ENCODE measurements around the gene ANKRD36B.
"Not testable (repeated sequence)": the region's sequence is repeated elsewhere in the genome, so short reads cannot be mapped to it uniquely, and the experiment has no call there.

ANKRD36B gene

GRCh38 chr2:97589598-97590510, at the start of gene ANKRD36B:
Gene ANKRD36B, minus strand, starts transcription at chr2:97589877. Its CDS starts 192 bp downstream, at chr2:97589685.
- FAIRE-seq, result not testable (repeated sequence)
- peak; percentile 17 for DNase-seq (ENCODE audit: low spot score)

- not testable (repeated sequence) for FAIRE-seq
- DNase-seq (ENCODE audit: low spot score), result peak; percentile 2
Observed at GRCh38 chr2:97626049-97626430, 36.4 kb upstream of the ANKRD36B start.

DNA sequence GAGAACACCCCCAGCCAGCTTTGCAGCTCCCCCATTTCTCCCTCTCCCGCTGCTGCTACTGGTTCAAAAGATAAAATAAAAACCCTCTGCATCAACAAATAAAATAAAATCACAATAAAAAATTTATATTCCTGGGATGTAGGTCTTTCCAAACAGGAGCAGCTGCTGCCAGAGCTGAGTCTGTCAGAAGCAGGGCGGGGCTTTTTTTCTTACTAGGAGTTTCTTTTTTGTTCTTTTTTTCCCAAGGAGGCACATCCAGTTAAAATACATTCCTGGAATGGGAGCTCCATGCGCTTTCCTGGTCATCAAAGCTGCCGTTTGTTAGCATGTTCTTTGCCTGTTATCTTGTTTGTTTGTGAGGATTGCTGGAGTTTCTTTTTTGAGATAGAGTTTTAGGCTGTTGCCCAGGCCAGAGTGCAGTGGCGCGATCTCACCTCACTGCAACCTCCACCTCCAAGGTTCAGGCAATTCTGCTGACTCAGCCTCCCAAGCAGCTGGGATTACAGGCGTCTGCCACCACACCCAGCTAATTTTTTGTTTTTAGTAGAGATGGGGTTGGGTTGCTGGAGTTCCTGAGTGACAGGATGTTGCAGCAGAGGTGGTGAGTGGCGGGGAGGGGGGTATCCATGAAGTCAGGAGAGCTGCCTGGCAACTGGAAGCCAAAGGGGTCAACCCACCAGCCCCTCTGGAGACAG, 35.8 kb upstream of the ANKRD36B start:
- DNase-seq (ENCODE audit: low spot score), result peak; percentile 8
- FAIRE-seq, result not testable (repeated sequence)

DNA sequence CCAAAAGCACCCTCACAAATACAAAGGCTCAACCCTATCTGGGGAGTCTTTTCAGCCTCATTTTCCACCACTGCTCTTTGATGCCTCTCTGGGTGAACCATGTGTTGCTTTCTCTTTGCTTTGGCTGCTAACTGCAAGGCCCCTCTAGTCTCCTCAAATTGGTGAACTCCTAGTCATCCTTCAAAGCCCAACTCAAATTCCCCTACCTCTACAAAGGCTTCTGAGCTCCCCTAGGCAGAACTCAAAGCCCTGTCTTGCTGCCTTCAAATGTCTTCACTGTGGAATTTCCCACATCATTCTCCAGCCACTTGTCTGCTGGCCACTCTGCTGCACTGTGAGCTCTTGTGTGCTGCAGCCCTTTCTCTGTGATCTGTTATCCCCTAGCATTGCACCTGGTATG, 33.3 kb upstream of the ANKRD36B start:
- DNase-seq (ENCODE audit: low spot score); FAIRE-seq: not testable (repeated sequence)

- not testable (repeated sequence) for DNase-seq (ENCODE audit: low spot score); FAIRE-seq
Observed at GRCh38 chr2:97620492-97620891, 30.8 kb upstream of the ANKRD36B start.

DNA sequence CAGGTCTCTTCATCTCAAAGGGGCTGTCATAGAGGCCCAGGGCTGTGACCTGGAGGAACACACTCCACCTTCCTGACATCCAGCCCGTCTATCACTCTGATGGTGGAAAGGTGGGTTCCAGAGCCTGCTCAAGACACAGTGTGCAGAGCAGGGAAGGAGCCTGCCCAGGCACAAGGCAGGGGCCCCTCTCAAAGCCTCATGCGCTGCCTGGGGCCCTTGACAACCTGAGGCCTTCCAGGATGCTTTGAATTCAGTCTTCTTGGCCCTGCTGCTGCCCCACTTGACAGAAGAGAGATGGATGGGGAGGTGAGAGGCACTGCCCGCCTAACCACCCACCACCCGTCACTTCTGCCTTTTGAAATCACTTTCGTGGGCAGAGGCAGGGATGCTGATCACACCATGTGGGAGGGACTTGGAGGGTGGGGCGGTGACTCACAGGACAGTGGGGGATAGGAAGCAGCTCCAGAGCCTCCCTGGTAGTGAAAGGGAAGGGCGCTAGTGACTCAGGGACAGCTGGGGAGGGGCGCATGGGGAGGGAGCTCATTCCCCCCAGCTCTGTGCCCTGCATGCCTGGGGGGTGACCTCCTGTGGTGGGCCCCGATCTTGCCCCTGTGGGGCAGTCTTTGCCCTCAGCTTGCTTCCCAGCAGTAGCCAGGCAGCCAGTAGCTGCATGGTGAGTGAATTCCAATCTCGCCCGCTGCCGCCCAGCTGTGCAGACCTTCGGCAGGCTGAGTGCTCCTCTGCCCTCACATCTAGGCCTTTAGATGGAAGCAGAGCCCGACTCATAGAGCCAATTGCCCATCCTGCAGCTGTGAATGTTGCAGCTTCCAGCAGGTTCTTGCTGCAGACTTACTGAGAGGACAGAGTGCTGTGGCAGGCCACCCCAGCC, 29.5 kb upstream of the ANKRD36B start:
- peak; percentile 93 for FAIRE-seq
- not testable (repeated sequence) for DNase-seq (ENCODE audit: low spot score)

DNA sequence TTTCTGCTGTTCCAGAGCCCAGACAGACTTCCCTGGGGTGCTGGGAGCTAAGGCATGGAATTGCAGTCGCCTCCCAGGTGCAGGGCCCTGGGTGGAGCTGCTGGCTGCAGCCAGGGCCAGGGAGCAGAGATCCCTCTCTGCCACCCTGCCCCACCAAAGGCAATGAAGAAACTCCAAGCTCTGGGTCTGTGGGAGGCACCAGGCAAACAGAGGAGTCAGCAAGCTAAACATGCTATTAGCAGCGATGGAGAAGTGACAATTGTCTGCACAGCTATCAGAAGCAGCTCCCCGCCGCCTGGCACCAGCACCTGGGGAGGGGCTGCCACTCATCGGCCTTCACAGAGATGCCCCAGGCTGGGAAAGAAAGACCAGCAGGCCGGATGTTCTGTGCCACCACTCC, 28.2 kb upstream of the ANKRD36B start:
- no peak for FAIRE-seq
- DNase-seq (ENCODE audit: low spot score), result no peak

DNA sequence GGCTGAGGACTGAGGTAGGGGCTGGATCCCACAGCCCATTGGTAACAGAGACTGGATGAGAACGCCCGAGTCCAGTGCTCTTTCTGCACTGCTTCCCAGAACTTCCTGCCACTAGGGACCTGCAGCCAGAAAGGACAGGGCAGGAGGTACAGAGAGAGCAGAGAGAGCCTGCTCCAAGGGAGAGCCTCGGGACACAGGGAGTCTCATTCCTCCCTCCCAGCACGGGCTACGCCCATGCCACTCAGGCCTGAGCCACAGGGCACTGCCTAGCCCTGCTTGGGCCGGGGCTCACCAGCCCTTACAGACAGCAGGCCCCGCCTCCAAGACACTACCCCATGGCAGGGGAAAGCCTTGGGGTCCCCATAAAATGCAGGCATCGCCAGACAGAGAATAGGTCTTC, 26.1 kb upstream of the ANKRD36B start:
- FAIRE-seq; DNase-seq (ENCODE audit: low spot score): not testable (repeated sequence)

DNA sequence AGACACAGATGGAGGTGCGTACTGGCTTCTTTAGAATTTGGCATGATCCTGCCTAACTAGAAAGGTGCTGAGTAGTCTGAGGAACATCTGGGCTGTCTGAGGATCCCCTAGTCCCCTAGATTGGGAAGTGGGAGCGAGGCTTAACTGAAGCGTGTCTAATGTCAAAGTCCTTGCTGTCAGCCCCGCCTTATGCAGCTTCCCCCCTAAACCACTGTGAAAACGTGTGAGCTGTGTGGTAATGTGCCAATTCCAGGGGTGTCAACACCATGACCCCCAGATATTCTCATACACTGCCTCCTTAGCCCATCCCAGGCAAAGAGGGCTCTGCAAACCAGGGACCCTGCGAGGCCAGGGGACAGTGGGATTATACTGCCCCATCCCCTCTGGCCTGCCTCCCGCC, 22.2 kb upstream of the ANKRD36B start:
- not testable (repeated sequence) for FAIRE-seq; DNase-seq (ENCODE audit: low spot score)

DNA sequence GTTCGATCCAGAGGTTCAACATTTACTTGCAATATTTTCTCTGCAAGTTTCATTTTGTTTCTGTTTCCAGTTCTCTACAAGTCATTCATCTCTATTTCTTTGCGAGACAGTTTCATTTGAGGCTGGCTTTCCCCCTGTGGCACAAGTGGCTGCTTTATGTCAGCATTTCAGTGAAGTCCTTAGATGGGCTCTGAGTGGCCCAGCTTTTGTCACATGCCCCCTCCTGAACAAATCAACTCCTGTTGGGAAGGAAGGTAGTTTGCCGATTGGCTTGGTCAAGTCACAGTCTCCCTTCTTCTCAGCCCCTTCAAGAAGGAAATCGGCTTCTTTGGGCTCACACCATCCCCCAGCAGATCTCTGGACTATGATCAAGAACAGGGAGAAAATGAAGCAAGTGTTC, 19.1 kb upstream of the ANKRD36B start:
- not testable (repeated sequence) for DNase-seq (ENCODE audit: low spot score); FAIRE-seq

DNA sequence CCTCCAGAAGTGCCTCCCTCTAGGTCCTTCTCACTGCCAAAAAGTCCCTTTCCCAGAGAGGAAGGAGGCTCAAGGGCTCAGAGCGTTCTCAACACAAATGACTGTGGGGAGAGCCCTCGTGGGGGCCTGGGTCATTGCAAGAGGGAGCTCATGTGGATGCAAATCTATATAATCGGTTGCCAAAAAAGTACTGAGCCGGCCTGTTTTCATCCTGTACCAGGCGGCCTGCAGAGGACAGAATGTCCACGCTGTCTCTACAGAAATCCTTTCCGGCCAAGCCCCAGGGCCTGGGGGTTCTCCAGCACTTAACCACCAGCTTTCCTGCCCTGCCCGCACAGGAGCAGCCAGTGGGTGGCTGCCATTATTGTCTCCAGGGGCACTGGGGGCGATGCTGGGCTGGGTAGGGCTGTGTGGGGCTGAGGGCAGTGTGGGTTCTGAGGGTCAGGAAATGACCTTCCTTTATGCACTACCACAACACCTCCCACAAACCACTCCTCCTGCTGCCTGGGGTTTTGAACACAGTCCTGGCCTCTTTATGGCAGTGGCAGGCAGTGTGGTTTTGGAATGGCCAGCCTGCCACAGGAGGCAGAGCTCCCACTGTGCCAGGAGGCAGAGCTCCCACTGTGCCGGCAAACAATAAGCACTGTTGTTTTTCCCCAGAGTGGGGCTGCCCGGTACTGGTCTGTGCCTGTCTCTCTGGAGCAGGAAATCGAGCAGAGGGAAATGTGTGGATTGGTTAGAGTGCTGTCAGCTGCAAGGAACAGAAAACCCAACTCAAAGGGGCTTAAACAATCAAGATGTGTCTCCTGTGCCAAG, 16.1 kb upstream of the ANKRD36B start:
- FAIRE-seq; DNase-seq (ENCODE audit: low spot score): not testable (repeated sequence)

DNA sequence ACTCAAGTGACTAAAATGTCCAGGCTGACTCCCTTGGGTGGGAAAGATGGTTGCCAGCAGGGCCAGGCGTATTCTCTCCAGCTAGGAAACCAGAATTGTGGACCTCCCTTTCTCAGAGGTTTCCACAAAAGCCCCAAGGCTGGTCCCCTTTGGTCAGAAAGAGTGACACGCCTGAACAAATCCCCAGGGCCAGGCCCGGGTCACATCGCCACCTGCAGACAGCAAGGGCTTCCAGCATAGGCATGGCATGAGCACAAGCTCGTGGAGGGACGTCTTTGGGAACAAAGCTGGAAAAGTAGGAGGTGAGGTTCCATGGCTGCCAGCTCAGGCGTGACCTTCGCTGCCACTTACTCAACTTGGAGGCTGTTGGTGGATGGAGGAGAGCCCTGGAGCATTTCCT, 15.4 kb upstream of the ANKRD36B start:
- not testable (repeated sequence) for FAIRE-seq; DNase-seq (ENCODE audit: low spot score)

DNA sequence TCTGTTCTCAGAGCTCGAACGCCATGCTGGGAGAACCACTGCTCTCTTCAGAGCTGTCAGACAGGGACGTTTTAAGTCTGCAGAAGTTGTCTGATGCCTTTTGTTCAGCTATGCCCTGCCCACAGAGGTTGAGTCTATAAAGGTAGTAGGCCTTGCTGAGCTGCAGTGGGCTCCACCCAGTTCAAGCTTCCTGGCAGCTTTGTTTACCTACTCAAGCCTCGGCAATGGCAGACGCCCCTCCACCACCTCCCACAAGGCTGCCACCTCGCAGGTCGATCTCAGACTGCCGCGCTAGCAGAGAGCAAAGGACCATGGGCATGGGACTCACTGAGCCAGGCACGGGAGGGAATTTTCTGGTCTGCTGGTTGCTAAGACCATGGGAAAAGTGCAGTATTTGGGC, 11.9 kb upstream of the ANKRD36B start:
- not testable (repeated sequence) for DNase-seq (ENCODE audit: low spot score); FAIRE-seq

DNA sequence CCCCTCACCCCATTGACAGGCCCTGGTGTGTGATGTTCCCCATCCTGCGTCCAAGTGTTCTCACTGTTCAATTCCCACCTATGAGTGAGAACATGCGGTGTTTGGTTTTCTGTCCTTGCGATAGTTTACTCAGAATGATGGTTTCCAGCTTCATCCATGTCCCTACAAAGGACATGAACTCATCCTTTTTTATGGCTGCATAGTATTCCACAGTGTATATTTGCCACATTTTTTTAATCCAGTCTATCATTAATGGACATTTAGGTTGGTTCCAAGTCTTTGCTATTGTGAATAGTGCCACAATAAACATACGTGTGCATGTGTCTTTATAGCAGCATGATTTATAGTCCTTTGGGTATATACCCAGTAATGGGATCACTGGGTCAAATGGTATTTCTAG, 6.5 kb upstream of the ANKRD36B start:
- DNase-seq (ENCODE audit: low spot score); FAIRE-seq: not testable (repeated sequence)

- not testable (repeated sequence) for FAIRE-seq; DNase-seq (ENCODE audit: low spot score)
Observed at GRCh38 chr2:97593520-97593919, 3.8 kb upstream of the ANKRD36B start.

GRCh38 chr2:97590515-97591394, 1.1 kb upstream of the ANKRD36B start:
- FAIRE-seq, result not testable (repeated sequence)
- peak; percentile 42 for DNase-seq (ENCODE audit: low spot score)

DNA sequence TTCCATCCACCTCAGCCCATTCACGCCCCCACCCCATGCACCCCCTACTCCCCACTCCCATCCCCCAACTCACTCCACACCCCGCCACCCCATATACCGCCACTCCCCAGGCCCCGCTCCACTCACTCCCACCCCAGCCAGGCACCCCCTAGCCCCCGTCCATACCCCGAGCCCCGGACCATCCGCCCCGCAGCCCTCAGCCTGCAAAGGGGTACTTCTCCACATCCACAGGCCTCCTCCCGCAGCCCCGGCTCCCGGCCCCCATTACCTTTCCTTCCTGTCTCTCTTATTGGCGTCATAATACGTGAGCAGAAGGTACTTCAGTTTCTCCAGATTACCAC, 450 bp downstream of the ANKRD36B start:
- not testable (repeated sequence) for DNase-seq (ENCODE audit: low spot score); FAIRE-seq

DNA sequence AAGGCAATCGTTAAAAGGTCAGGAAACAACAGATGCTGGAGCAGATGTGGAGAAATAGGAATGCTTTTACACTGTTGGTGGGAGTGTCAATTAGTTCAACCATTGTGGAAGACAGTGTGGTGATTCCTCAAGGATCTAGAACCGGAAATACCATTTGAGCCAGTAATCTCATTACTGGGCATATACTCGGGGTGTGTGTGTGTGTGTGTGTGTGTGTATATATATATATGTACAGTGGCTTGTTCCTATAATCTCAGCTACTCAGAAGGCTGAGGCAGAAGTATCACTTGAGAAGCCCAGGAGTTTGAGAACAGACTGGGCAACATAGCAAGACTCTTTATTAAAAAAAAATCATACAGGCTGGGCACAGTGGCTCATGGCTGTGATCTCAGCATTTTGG, 24.0 kb downstream of the ANKRD36B start:
- DNase-seq (ENCODE audit: low spot score); FAIRE-seq: not testable (repeated sequence)

DNA sequence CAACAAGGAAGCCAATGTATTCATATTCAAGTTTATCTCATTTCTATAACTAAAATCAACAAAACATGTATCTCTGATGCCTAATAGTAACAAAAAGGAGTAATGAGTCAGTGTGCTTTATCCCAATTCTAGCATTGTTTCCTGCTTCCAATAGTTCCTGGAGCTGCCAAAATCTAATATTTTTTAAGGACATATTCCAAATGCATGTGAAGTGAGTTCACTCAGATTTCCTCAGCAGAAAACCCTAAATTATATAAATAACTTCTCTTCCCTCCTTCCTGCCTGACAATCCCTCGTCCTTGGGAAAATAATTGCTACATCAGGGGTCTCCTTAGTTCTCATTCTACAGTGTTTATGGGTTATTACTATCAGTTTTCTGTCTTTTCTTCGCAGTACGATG, 37.3 kb downstream of the ANKRD36B start:
- DNase-seq (ENCODE audit: low spot score); FAIRE-seq: not testable (repeated sequence)

Measured in urothelium cell line (cell line).